ENCODE results near the gene E2F7. TPM values are rescaled to one million over a fixed set of nuclear protein-coding genes. Genes with fewer than 3 reads are reported as not detected.

E2F7 gene
- total RNA-seq, 2 donors from 2014 or later: 0.36 to 3.5 TPM

GRCh38 chr12:77044721-77045120, 20.6 kb downstream of the E2F7 start:
- Histone ChIP-seq H3K9me3 (no peaks in the 10 kb centered on the region), H3K4me3 (no peak overlapping the region), H3K27me3 (replicated peaks; ENCODE audit: insufficient read depth) (no peaks in the 10 kb centered on the region), H3K36me3 (no peaks in the 10 kb centered on the region), H3K4me1 (replicated peaks) (no peaks in the 10 kb centered on the region), H3K27ac (no peak overlapping the region)
- intact Hi-C loops (cut with DNase I): loop anchor here (5.0 kb wide), 2 partner anchors 643 to 883 kb away; no protein-coding TSS in a partner anchor
- no peak for TF ChIP-seq POLR2AphosphoS5 (IDR thresholded peaks at IDR 0.05)
- TF ChIP-seq POLR2A (IDR thresholded peaks at IDR 0.05): no peak
- no peak for TF ChIP-seq CTCF (IDR thresholded peaks at IDR 0.05)
- 82% methylated on average over 2 of the region's 2 CpGs for WGBS
- DNase-seq (ENCODE audit: low spot score): no peak

DNA sequence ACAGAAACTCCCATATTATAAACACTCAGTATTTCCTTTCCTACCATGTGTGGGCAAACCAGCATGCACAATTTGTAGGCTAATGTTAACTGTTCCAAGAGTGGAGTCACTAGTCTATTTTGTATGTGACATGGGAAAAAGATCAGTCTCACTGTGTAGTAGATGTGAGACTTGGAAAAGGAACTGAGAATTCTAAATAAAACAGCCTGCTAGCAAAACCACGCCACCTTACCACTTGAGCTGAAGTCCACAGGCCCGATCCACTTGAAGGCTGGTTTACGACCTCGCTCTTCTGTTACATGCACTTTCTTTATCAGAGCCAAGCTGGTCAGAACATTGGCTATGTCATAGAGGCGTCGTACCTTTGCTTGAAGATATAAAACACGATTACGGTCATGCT, 22.5 kb downstream of the E2F7 start:
- Histone ChIP-seq H3K36me3 (no peaks in the 10 kb centered on the region), H3K4me3 (no peak overlapping the region), H3K27me3 (replicated peaks; ENCODE audit: insufficient read depth) (no peaks in the 10 kb centered on the region), H3K27ac (no peak overlapping the region), H3K9me3 (no peaks in the 10 kb centered on the region), H3K4me1 (replicated peaks) (no peaks in the 10 kb centered on the region)
- 91% methylated on average over 8 of the region's 8 CpGs for WGBS
- TF ChIP-seq POLR2AphosphoS5 (IDR thresholded peaks at IDR 0.05) (no peak), POLR2A (IDR thresholded peaks at IDR 0.05) (no peak), CTCF (IDR thresholded peaks at IDR 0.05) (no peak)
- intact Hi-C loops (cut with DNase I): no loop called here
- no peak for DNase-seq (ENCODE audit: low spot score)

- Histone ChIP-seq H3K4me1 (replicated peaks) (no peaks in the 10 kb centered on the region), H3K27ac (no peak overlapping the region), H3K27me3 (replicated peaks; ENCODE audit: insufficient read depth) (no peaks in the 10 kb centered on the region), H3K9me3 (no peaks in the 10 kb centered on the region), H3K36me3 (no peaks in the 10 kb centered on the region), H3K4me3 (no peak overlapping the region)
- DNase-seq (ENCODE audit: low spot score): no peak
- WGBS: 97% methylated on average over 4 of the region's 4 CpGs
- no peak for TF ChIP-seq POLR2AphosphoS5 (IDR thresholded peaks at IDR 0.05)
- TF ChIP-seq POLR2A (IDR thresholded peaks at IDR 0.05): no peak
- intact Hi-C loops (cut with DNase I): no loop called here
Observed at GRCh38 chr12:77040231-77040630, 25.1 kb downstream of the E2F7 start.

- H3K27ac ChIP-seq: no peak overlapping the region
- WGBS: 86% methylated on average over 1 of the region's 1 CpG
- H3K4me3 ChIP-seq: no peak overlapping the region
- no peaks in the 10 kb centered on the region for H3K27me3 ChIP-seq (replicated peaks; ENCODE audit: insufficient read depth)
- H3K36me3 ChIP-seq: no peaks in the 10 kb centered on the region
- TF ChIP-seq CTCF (IDR thresholded peaks at IDR 0.05) (no peak), POLR2AphosphoS5 (IDR thresholded peaks at IDR 0.05) (no peak), POLR2A (IDR thresholded peaks at IDR 0.05) (no peak)
- DNase-seq (ENCODE audit: low spot score): no peak
- H3K9me3 ChIP-seq: no peaks in the 10 kb centered on the region
- H3K4me1 ChIP-seq (replicated peaks): no peaks in the 10 kb centered on the region
- intact Hi-C loops (cut with DNase I): no loop called here
Observed at GRCh38 chr12:77035226-77035625, 30.1 kb downstream of the E2F7 start.

DNA sequence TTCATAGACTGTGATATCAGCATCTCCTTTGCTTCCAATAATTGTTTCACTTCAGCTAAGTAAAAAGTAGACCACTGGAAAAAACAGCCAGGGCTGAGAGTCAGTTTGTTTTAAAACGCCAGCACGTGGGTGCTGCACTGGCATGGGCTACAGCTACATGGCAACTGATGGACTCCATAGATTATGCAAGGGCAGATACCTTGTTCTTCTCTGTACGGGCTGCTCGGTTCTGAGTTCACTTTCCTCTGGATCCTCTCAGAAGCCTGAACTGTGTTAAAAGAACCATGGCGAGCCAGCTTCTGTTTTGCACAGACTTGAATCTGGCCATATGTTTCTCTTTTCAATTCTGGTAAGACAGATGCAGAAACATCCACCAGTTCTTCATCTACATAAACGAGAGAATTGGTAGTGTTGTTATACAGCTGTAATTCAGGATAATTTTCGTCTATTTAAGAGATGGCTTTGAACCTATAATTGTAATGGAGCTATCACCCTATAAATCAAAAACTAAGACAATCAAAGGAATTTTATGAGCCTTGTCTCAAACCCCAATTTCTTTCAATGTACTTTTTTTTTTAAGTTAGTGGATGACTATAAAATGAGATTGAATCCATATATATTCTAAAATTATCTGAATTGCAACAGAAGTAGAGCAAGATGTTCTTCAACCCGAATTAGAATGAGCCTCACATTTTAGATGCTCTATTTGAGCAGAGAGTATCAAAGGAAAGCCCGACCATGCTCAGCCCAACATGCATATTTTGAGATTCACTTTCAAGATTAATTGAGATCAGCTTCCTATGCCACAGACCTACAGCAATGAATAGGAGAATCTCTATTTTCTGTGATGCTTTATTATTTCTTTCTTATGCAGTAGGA, 31.5 kb downstream of the E2F7 start:
- intact Hi-C loops (cut with DNase I): no loop called here
- Histone ChIP-seq H3K9me3 (no peaks in the 10 kb centered on the region), H3K36me3 (no peaks in the 10 kb centered on the region), H3K4me1 (replicated peaks) (no peaks in the 10 kb centered on the region), H3K4me3 (no peak overlapping the region), H3K27me3 (replicated peaks; ENCODE audit: insufficient read depth) (no peaks in the 10 kb centered on the region), H3K27ac (no peak overlapping the region)
- 65% methylated on average over 9 of the region's 9 CpGs for WGBS
- no peak for DNase-seq (ENCODE audit: low spot score)
- TF ChIP-seq CTCF (IDR thresholded peaks at IDR 0.05) (no peak), POLR2A (IDR thresholded peaks at IDR 0.05) (no peak), POLR2AphosphoS5 (IDR thresholded peaks at IDR 0.05) (no peak)
